ENCODE data around the gene CHMP4A. TPM values are rescaled to one million over a fixed set of nuclear protein-coding genes. Genes with fewer than 3 reads are reported as not detected.
A peak's percentile ranks its signal among the peaks of the same experiment; 100 is the strongest.
"Not testable (repeated sequence)": the region's sequence is repeated elsewhere in the genome, so short reads cannot be mapped to it uniquely, and the experiment has no call there.

CHMP4A gene
- polyA plus RNA-seq, 1 donor (not counting 4 experiments of a cell fraction or from before 2014, with no cell fraction given) = 54.5 TPM

GRCh38 chr14:24224618-24225071 lies 11.4 kb upstream of the CHMP4A start:
- Histone ChIP-seq H3K27ac (ENCODE audit: control insufficient read depth, insufficient read depth, low read length) (peak overlapping the region; percentile 60), H3K4me2 (ENCODE audit: control insufficient read depth, extremely low read depth, insufficient read depth, low read depth, low read length) (peak overlapping the region; percentile 51), H3K9me1 (ENCODE audit: control insufficient read depth, extremely low read depth, insufficient read depth, low read length) (no peaks in the 10 kb centered on the region), H2AFZ (ENCODE audit: control insufficient read depth, low read length) (no peak overlapping the region), H3K27me3 (ENCODE audit: control insufficient read depth, extremely low read depth, insufficient read depth, low read length) (no peaks in the 10 kb centered on the region), H4K20me1 (ENCODE audit: control insufficient read depth, extremely low read depth, insufficient read depth, low read length) (no peaks in the 10 kb centered on the region), H3K4me1 (ENCODE audit: control insufficient read depth, extremely low read depth, insufficient read depth, low read length) (peaks cover 21% of the 10 kb centered on the region), H3K9me3 (ENCODE audit: control insufficient read depth, low read depth, low read length) (no peaks in the 10 kb centered on the region), H3K9ac (ENCODE audit: control insufficient read depth, extremely low read depth, insufficient read depth, low read length) (no peak overlapping the region), H3K4me3 (ENCODE audit: control insufficient read depth in 2 of 3, extremely low read depth in 1 of 3, insufficient read depth in 2 of 3, low read depth in 1 of 3, low read length in 3 of 3) (no peak overlapping the region), H3K79me2 (ENCODE audit: control insufficient read depth, insufficient read depth, low read length) (peaks cover 80% of the 10 kb centered on the region), H3K36me3 (ENCODE audit: control insufficient read depth in 2 of 2, extremely low read depth in 1 of 2, insufficient read depth in 2 of 2, low read length in 2 of 2) (peaks cover 2 to 5% of the 10 kb centered on the region in 2 experiments)
- FAIRE-seq (peak; percentile 66), DNase-seq (ENCODE audit: low read depth, low spot score) (no peak)
- dilution Hi-C loops (cut with MboI; ENCODE audit: extremely low pct_ligation_motif_present, low sequenced_read_pairs) = no loop called here
- no peak for TF ChIP-seq CTCF (optimal IDR thresholded peaks at IDR 0.05 in 1 of 3, IDR thresholded peaks at IDR 0.05 in 1 of 3, conservative IDR thresholded peaks at IDR 0.05 in 1 of 3; ENCODE audit: extremely low read depth in 1 of 3, insufficient read depth in 2 of 3, low read length in 3 of 3)

- H3K36me3 ChIP-seq (ENCODE audit: control insufficient read depth in 2 of 2, extremely low read depth in 1 of 2, insufficient read depth in 2 of 2, low read length in 2 of 2); H2AFZ ChIP-seq (ENCODE audit: control insufficient read depth, low read length); H3K4me2 ChIP-seq (ENCODE audit: control insufficient read depth, extremely low read depth, insufficient read depth, low read depth, low read length); H3K9me3 ChIP-seq (ENCODE audit: control insufficient read depth, low read depth, low read length); H3K9me1 ChIP-seq (ENCODE audit: control insufficient read depth, extremely low read depth, insufficient read depth, low read length); dilution Hi-C loops (cut with MboI; ENCODE audit: extremely low pct_ligation_motif_present, low sequenced_read_pairs); H3K27me3 ChIP-seq (ENCODE audit: control insufficient read depth, extremely low read depth, insufficient read depth, low read length); H3K4me3 ChIP-seq (ENCODE audit: control insufficient read depth in 2 of 3, extremely low read depth in 1 of 3, insufficient read depth in 2 of 3, low read depth in 1 of 3, low read length in 3 of 3); H4K20me1 ChIP-seq (ENCODE audit: control insufficient read depth, extremely low read depth, insufficient read depth, low read length); H3K9ac ChIP-seq (ENCODE audit: control insufficient read depth, extremely low read depth, insufficient read depth, low read length); DNase-seq (ENCODE audit: low read depth, low spot score); FAIRE-seq; H3K27ac ChIP-seq (ENCODE audit: control insufficient read depth, insufficient read depth, low read length): not testable (repeated sequence)
- H3K4me1 ChIP-seq (ENCODE audit: control insufficient read depth, extremely low read depth, insufficient read depth, low read length) = peaks cover 18% of the 10 kb centered on the region
- peaks cover 75% of the 10 kb centered on the region for H3K79me2 ChIP-seq (ENCODE audit: control insufficient read depth, insufficient read depth, low read length)
Measured at GRCh38 chr14:24222987-24223386, 9.7 kb upstream of the CHMP4A start.

GRCh38 chr14:24219521-24219920 lies 6.2 kb upstream of the CHMP4A start:
- FAIRE-seq (no peak), DNase-seq (ENCODE audit: low read depth, low spot score) (no peak)
- Histone ChIP-seq H4K20me1 (ENCODE audit: control insufficient read depth, extremely low read depth, insufficient read depth, low read length) (no peaks in the 10 kb centered on the region), H3K4me2 (ENCODE audit: control insufficient read depth, extremely low read depth, insufficient read depth, low read depth, low read length) (no peak overlapping the region), H3K36me3 (ENCODE audit: control insufficient read depth in 2 of 2, extremely low read depth in 1 of 2, insufficient read depth in 2 of 2, low read length in 2 of 2) (peaks cover 6 to 9% of the 10 kb centered on the region in 2 experiments), H3K4me3 (ENCODE audit: control insufficient read depth in 2 of 3, extremely low read depth in 1 of 3, insufficient read depth in 2 of 3, low read depth in 1 of 3, low read length in 3 of 3) (no peak overlapping the region), H3K79me2 (ENCODE audit: control insufficient read depth, insufficient read depth, low read length) (peaks cover 51% of the 10 kb centered on the region), H3K9me1 (ENCODE audit: control insufficient read depth, extremely low read depth, insufficient read depth, low read length) (no peaks in the 10 kb centered on the region), H3K9ac (ENCODE audit: control insufficient read depth, extremely low read depth, insufficient read depth, low read length) (no peak overlapping the region), H3K9me3 (ENCODE audit: control insufficient read depth, low read depth, low read length) (no peaks in the 10 kb centered on the region), H3K27ac (ENCODE audit: control insufficient read depth, insufficient read depth, low read length) (no peak overlapping the region), H3K4me1 (ENCODE audit: control insufficient read depth, extremely low read depth, insufficient read depth, low read length) (peaks cover 10% of the 10 kb centered on the region), H3K27me3 (ENCODE audit: control insufficient read depth, extremely low read depth, insufficient read depth, low read length) (no peaks in the 10 kb centered on the region), H2AFZ (ENCODE audit: control insufficient read depth, low read length) (no peak overlapping the region)
- no peak for TF ChIP-seq CTCF (optimal IDR thresholded peaks at IDR 0.05 in 1 of 3, IDR thresholded peaks at IDR 0.05 in 1 of 3, conservative IDR thresholded peaks at IDR 0.05 in 1 of 3; ENCODE audit: extremely low read depth in 1 of 3, insufficient read depth in 2 of 3, low read length in 3 of 3)
- dilution Hi-C loops (cut with MboI; ENCODE audit: extremely low pct_ligation_motif_present, low sequenced_read_pairs) = no loop called here

Data from keratinocyte (primary cell).